ENCODE measurements around the gene MTX2.

- TF ChIP-seq, protein P1, sequence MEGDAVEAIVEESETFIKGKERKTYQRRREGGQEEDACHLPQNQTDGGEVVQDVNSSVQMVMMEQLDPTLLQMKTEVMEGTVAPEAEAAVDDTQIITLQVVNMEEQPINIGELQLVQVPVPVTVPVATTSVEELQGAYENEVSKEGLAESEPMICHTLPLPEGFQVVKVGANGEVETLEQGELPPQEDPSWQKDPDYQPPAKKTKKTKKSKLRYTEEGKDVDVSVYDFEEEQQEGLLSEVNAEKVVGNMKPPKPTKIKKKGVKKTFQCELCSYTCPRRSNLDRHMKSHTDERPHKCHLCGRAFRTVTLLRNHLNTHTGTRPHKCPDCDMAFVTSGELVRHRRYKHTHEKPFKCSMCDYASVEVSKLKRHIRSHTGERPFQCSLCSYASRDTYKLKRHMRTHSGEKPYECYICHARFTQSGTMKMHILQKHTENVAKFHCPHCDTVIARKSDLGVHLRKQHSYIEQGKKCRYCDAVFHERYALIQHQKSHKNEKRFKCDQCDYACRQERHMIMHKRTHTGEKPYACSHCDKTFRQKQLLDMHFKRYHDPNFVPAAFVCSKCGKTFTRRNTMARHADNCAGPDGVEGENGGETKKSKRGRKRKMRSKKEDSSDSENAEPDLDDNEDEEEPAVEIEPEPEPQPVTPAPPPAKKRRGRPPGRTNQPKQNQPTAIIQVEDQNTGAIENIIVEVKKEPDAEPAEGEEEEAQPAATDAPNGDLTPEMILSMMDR (IDR thresholded peaks at IDR 0.05; ENCODE audit: low read length), result no peak
- TF ChIP-seq EZH2 (optimal IDR thresholded peaks at IDR 0.05; ENCODE audit: low read depth, low read length), result no peak
Observed at GRCh38 chr2:176370467-176371171, 101.4 kb downstream of the MTX2 start.
